NCI-H526 (cell line): ENCODE measurements around the gene BTBD6.
A peak's percentile ranks its signal among the peaks of the same experiment; 100 is the strongest.
"Not testable (repeated sequence)": the region's sequence is repeated elsewhere in the genome, so short reads cannot be mapped to it uniquely, and the experiment has no call there.

Experiments used
- DNase-seq, 2 experiments: peaks; one replicate each; lab custom pipeline; 2025; lab: John Stamatoyannopoulos, UW

BTBD6 gene

DNA sequence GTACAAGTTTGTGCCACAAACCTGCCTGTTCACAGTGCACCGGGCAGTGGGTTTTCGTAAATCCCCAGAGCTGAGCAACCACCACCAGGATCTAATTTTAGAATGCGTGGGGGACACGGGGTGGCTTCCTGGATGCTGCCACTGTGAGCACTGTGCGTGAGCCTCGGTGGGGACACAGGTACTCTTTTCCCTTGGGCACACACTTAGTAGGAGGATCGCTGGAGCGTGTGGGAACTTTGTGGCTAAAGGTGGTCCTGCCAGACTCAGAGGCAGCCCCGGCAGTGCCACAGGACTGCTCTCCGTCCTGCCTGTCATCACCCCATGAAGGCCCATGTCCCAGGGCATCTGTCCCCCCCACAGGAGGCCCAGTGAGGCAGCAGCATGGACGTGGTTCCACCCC lies 21.1 kb downstream of the BTBD6 start:
- no peak for DNase-seq

DNA sequence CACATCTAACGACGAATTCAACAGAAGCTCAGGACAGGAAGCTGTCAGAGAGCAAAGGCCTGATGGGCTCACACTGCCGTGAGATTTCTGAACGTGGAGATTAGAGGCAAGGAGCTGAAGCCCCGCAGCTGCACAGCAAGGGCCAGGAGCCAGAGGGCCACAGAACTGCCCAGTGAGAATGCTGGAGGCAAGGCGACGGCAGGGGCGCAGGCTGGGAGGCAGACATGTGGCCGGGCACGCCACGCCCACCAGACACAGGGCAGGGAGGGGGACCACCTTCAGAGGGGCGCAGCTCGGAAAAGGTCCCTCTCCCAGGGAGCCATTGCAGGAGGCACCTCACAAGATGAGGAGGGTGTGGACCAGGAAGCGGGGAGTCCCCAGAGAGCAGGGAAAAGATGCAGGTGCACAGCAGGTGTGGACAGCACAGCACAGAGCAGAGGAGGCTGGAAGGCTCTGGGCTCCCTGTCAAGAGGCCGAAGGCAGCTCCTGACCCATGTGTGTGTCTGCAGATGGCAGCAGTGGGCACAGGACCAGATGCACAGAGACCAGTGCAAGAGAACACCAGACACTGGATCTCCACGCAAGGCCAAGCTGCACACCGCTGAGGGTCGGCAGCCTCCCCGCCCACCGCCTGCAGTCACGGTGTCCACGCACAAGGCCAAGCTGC lies 23.0 kb downstream of the BTBD6 start:
- no peak for DNase-seq

DNA sequence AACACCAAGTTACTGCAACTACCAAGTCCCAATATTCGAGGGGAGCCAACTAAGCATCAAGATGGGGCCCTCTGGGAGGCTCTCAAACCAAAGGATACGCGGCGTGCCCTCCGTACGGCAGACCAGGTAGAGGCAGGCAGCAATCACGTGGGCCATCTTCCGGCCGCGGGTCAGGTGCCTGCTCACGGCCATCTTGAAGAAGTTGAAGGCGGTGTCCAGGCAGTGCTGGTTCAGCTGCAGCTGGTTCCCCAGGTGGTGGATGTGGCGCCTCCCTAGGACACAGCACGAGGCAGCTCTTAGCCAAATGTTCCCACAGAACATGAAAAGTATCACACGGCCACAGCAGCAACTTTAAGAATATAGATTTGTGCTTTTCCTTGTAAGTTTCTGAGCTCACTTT lies 24.3 kb downstream of the BTBD6 start:
- peak; percentile 49 to 59 for DNase-seq

DNA sequence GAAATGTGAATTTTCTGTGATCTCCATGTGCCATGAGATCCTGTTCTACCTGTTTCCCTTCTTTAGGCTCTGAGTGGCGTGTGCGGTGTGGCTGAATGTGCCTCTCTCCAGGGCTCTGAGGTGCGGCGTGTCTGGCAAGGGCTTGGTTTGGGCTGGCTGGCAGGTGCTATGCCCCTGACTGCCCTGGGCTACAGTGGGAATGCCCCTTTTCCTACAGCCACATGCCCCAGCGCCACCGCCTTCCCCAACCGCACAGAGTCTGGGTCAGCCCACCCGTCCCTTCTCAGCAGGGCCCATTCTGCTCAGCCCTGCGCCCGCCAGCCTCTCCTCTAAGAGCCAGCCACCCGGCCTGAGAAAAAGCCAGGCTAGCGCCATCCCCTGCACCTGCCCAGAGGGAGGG lies 24.7 kb downstream of the BTBD6 start:
- peak; percentile 49 to 61 for DNase-seq

DNA sequence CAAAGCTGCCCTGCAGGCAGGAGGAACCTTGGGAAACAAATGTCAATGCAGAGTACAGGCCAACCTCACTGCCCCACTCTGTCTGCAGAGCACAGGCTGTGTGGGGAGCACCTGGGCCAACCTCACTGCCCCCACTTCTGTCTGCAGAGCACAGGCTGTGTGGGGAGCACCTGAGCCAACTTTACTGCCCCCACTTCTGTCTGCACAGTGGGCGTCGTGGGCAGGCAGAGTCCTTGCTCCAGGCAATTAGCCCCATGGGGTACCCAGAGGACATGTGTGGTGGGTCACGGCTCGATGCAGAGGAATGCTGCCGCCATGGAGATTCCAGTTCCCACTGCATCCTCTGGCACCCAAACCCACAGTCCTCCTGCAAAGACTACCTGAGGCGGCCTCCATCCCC lies 26.3 kb downstream of the BTBD6 start:
- no peak for DNase-seq

DNA sequence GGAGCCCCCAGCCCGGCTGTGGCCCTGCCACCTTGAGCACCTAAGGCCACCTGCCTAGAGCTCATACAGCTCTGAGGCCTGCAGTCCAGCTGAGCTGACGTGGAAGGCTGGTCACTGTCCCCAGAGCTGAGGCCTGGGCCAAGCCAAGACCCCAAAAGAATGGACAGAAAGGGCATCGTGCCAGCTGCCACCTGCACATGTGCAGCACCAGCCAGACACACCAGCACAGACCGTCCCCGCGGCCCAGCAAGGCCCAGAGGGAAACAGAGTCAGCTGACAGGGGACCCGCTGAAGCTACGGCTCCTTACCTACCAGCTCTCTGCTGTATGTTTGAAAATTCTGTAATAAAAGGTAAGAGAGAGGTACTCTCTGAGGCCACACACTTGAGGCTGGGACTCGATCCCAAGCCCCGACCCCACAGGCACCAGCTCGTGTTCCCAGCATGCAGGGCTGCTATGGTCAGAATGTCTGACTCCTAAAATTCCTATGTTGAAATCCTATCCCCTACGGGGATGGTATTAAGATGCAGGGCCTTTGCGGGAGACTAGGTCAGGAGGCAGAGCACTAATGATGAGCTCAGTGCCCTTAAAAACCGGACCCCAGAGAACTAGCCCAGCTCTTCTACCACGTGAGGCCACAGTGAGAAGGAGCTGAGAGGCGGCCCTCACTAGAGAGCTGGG lies 27.1 kb downstream of the BTBD6 start:
- no peak for DNase-seq

DNA sequence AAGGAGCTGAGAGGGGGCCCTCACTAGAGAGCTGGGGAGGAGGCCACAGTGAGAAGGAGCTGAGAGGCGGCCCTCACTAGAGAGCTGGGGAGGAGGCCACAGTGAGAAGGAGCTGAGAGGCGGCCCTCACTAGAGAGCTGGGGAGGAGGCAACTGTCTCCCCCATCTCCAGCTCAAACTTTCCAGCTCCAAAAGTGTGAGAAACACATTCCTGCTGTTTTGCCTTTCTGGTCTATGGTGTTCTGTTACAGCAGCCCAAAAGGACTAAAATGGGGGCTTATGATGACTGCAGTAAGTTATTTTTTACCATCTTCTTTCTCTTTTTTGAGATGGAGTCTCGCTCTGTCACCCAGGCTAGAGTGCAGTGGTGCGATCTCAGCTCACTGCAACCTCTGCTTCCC lies 29.1 kb downstream of the BTBD6 start:
- DNase-seq: not testable (repeated sequence)

DNA sequence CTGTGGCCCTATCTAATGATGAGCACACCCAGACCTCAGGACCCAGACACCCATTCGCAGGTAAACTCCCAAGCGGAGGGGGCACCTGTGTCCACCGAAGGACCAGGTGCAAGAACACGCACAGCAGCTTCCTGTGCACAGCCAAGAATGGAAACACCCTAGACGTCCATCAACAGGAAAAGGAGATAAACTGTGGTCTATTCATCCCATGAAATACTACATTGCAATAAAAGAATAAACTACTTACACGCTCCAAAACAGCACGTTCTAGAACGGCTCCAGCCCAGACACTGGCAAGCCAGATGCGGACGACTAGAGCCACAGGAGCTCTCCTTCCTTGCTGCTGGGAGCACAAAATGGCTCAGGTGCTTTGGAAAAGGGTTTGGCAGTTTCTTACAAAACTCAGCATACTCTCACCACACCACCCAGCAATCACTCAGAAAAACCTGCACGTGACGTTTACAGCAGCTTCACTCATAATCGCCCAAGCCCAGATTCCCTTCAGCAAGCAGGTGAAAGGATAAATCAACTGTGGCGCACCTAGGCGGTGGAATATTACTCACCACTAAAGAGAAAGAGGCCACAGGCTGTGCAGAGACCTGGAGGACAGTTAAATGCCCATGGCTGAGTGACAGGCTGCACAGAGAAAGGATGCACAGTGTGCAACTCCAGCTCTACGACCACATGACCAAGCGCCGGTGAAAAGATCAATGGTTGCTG lies 31.5 kb downstream of the BTBD6 start:
- no peak for DNase-seq

DNA sequence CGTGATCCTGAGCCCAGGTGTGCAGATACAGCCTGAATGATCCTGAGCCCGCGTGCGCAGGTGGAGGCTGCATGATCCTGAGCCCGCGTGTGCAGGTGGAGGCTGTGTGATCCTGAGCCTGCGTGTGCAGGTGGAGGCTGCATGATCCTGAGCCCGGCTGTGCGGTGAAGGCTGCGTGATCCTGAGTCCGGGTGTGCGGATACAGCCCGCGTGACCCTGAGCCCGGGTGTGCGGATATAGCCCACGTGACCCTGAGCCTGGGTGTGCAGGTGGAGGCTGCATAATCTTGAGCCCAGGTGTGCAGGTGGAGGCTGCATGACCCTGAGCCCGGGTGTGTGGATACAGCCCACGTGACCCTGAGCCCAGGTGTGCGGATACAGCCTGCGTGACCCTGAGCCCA lies 32.2 kb downstream of the BTBD6 start:
- DNase-seq: no peak

DNA sequence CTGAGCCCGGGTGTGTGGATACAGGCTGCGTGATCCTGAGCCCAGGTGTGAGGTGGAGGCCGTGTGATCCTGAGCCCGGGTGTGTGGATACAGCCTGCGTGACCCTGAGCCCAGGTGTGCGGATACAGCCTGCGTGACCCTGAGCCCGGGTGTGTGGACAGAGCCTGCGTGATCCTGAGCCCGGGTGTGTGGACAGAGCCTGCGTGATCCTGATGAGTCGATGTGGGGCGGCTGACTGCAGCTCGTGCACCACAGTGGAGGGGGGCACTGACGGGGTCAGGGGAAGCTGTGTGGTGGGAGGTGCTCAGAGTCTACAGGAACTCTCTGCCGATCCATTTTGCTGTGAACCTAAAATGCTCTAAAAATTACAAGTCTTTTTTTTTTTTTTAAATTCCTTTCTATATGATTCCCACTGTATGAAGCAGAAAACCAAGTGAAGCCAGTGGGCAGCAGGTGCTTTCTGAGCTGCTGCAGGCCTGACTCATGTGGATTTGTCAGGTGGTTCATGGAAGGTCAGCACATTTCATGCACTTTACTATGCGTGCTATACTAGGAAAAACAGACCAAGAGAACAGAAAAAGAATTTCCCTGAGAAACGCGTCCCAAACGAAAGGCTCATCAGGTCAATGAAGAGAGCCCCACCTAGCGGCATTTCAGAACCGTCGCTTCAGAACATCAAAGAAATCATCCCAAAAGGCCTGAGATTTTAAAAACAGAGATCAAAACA lies 33.2 kb downstream of the BTBD6 start:
- DNase-seq: peak; percentile 29 to 73

DNA sequence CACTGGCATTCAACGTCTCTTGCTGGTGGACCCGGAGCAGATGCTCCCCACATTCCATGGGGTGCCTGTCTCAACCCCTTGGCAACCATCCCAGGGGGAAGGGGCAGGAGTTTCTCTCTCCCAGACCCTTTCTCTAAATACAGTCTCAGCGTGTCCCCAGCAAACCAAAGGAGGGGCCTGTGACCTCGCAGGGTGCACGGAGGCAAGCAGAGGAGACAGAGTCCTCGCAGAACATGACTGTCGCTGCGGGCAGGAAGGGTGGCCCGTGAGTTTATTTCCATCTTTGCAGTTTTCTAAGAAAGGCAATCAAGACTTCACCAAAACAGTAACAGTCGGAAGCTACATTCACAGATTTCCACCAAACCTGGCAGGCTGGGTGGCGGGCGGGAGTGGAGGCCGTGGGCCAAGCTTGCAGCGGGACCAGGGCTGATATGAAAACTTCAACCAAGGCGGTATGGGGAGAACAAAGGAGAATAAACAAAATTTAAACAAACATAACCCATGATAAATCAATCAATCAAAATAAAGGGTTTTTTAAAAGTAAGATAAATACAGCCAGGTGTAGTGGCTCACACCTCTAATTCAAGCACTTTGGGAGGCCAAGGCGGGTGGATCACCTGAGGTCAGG lies 33.9 kb downstream of the BTBD6 start:
- DNase-seq: no peak

DNA sequence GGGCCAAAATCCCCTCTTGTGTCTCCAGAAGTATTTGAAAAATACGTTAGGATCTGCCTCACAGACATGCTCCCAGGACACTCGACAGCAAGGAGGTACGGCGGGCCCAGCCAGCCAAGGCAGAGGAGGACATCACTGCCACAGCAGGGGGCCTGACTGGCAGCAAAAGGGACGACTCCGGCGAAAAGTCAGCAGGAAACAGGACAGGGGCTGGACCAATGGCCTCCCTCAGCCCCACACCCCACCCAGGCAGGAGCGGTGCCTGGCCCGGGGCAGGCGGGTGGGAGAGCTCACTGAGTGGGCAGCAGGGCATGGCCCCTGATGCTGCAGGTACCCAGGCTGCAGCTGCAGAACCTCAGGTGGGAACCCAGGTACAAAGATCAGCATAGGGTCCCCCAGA lies 34.7 kb downstream of the BTBD6 start:
- no peak for DNase-seq

DNA sequence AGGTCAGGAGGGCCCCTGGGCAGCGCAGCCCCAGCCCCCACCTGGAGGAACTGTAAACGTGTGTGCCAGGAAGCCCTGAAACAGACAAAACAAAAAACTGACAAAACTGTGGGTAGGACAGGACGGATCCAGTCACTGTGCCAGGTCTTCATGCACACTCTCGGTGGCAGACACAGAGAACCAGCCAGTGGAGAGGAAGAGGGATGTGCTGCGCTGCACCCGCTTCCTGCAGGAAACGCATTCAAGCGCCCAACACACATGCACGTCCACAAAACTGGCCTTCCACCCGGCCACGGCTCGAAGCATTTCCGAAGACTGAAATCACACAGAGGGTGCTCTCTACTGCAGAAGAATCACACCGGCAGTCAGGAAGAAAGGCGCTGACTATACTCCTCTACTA lies 35.6 kb downstream of the BTBD6 start:
- DNase-seq: no peak

DNA sequence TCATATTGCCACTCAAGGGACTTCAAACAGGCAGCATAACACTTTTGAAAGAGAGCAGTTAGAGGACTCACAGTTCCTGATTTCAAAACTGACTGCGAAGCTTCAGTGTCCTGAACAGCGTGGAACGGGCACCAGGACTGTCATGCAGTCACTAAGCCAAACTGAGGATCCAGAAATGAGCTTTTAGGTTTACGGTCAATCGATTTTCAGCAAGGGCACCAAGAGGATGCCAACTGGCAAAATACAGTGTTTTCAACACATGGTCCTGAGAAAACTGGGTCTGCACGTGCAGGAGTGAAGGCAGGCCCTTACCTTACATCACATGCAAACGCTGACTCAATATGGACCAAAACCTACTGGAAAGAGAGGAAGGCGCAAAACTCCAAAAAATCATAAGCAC lies 36.8 kb downstream of the BTBD6 start:
- DNase-seq: no peak

DNA sequence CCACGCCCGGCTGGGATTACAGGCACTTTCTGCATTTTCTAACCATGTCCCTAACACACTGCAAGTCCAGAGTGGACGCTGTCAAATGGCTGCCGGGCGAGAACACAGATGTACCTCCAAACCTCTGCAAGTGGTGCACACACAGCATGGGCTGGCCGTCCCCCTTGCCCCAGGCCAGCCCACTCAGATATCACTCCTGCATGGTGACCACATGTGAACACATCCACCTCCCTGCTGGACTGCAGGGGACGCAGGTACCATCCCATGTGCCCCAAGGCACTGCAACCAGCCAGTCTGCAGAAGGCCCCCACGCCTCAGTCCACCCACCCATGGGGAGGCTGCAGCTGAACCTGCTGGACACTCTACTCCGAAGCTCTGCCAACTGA lies 38.4 kb downstream of the BTBD6 start:
- no peak for DNase-seq

DNA sequence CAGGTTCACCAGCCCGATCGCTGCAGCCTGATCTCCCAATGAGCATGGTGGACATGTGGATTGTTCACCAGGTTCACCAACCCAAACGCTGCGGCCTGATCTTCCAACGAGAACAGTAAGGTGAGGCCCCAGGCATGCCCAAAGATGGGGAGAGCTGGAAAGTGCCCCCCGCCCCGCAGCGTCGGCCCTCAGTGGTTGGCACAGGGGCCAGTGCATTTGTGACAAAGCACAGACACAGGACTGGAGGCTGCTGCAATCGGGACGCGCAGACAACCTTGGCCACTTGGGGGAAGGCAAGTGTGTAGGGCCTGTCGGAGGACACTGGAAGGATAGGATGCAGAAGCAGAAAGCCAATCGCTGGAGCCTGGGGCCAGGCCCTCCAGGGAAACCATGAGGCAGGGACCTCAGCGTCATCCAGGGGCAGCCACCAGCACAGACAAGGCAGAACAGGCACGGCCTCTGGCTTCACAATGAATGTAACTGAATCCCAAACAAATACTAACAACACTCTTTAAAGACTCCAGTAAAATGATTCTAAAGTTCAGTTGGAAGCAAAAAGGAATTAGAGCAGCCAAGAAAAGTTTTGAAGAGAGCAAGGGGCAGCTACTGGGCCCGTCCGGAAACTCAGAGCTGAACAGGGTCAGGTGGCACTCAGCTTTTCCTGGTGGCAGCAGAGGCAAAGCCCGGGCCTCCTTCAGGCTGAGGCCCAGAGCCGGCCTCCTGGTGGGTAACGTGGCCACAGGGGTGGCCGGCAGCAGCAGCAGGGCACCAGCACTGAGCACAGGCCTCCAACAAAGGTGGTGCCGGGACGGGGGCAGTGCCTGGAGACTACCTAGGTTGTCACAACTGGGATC lies 39.1 kb downstream of the BTBD6 start:
- DNase-seq: no peak

DNA sequence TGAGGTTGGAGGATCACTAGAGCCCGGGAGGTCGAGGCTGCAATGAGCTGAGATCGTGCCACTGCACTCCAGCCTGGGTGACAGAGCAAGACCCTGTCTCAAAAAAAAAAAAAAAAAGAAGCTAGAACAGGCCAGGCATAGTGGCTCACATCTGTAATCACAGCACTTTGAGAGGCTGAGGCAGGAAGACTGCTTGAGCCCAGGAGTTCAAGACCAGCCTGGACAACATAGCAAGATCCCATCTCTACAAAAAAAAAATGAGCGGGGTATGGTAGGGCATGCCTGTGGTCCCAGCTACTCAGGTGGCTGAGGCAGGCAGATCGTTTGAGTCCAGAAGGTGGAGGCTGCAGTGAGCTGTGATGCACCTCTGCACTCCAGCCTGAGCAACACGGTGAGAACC lies 40.6 kb downstream of the BTBD6 start:
- not testable (repeated sequence) for DNase-seq

DNA sequence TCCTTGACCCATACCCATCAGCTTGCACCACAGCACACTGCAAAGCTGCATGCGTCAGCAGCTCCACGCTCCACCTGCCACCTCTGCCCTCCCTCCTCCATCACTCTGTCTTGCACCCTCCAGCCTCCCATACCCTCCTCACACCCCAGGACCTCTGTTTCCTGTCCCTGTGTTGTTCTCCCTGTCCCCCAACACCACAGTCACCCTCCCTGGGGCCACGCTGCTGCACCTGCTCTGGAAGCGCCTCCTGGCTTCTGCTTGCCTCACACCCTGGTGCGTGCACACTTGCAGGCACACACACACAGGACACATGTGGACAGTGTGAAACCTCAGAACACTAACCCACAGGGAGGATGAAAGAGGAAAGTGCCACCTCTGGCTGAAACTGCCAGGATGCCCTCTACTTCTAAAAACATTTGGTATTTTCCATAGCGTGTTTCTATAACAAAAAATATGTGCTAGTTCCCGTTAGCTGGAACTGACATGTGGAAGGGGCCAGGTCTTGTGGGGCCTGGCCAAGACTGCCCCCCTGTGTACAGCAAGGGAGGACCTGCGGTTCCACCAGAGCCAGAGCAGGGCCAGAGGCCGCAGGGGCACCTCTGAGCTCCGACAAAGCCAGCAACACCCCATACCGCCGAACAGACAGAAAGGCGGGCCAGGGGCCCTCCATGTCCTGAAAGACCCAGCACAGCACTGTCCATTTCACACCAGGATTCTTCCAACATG lies 42.5 kb downstream of the BTBD6 start:
- DNase-seq: no peak

DNA sequence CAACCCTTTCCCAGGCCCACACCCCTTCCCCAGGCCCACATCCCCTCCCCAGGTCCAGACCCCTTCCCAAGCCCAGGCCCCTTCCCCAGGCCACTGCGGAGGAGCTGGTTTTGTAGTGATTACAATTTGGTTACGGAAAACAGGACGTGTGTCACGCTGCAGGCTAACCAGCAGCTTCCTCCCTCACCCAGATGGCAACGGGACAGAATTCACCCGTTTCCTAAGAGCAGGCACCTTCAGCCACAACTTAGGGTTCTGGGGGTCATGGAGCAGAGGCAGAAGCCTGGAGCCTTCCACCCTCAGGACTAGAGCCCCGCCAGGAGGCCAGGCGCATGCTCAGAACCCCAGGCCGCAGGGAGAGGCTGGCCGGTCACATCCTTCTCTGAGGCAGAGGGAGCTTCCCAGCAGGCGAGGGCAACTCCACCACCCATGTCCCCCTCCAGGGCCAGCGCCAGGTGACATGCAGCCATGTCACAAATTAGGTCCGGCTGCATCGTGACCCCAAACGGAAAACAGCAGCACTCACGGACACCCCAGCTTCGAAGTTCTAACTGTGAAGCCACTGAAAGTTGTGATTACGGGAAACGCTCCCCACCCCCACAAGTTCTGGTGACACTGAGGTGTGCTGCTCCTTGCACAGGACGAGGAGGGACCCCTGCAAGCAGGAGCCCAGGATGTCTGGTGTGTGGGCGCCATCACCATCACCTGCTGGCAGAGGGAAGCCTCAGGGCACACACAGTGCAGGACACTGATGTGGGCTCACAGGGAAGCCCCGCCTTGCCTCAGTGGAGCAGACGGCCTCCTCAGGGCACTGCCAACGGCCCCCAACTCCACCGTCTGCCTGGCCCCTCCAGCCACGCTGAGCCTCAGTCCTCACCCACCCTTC lies 44.7 kb downstream of the BTBD6 start:
- no peak for DNase-seq
